NCI-H2227 treated with DMSO at 0.1 percent for 48 hours (cell line): ENCODE measurements around the gene HOXC10.

ENCODE experiments used
- DNase-seq: peaks from one replicate; lab custom pipeline; 2025; lab: John Stamatoyannopoulos, UW

HOXC10 gene

GRCh38 chr12:53965281-53966084 is 19.5 kb upstream of the HOXC10 start:
- no peak for DNase-seq

DNA sequence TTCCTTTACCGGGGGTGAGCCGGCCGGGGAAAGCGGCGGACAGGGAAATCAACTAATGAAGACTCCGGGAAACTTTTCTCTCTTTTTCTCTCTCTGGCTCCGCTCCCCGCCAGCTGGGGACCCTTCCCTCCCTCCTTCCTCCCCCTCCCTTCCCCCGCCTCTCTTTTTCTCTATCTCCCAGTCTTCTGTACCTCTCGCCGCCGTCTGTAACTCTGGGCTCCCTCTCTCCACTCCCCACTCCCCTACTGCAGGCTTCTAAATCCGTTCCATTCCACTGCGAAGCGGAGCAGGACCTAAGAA is 18.9 kb upstream of the HOXC10 start:
- DNase-seq = no peak

GRCh38 chr12:53966385-53967133 is 18.4 kb upstream of the HOXC10 start:
- no peak for DNase-seq

GRCh38 chr12:53967421-53967925 is 17.5 kb upstream of the HOXC10 start:
- DNase-seq = no peak

- no peak for DNase-seq
Observed at GRCh38 chr12:53968214-53969127, 16.5 kb upstream of the HOXC10 start.

- DNase-seq = no peak
Observed at GRCh38 chr12:53969588-53970259, 15.2 kb upstream of the HOXC10 start.

- DNase-seq = no peak
Observed at GRCh38 chr12:53970451-53970850, 14.5 kb upstream of the HOXC10 start.

- DNase-seq = no peak
Observed at GRCh38 chr12:53971129-53971528, 13.8 kb upstream of the HOXC10 start.

DNA sequence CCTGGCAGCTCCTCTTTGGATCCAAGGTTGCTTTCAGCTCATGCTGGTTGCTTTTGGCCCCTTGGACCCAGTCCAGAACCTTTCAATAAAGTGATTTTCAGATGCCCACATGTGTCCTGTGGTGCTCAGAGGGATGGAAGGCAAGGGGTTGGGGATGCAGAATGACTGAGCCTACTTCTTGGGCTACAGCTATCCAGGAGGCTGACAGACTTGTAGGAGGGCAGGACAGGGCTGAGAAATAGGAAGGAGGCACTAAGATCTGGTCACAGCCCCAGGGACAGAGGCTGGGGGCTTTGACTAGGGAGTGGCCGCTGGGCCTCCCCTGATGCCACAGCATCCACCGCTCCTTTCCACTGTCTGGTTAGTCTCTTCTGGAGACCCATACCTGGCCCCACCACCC is 13.3 kb upstream of the HOXC10 start:
- no peak for DNase-seq

GRCh38 chr12:53972152-53972702 is 12.7 kb upstream of the HOXC10 start:
- DNase-seq = no peak

GRCh38 chr12:53972722-53973235 is 12.2 kb upstream of the HOXC10 start, which contains the start of gene HOXC11:
TSS of gene HOXC11 (plus strand) at chr12:53973126. CDS start at chr12:53973242, 116 bp downstream.
- no peak for DNase-seq

DNA sequence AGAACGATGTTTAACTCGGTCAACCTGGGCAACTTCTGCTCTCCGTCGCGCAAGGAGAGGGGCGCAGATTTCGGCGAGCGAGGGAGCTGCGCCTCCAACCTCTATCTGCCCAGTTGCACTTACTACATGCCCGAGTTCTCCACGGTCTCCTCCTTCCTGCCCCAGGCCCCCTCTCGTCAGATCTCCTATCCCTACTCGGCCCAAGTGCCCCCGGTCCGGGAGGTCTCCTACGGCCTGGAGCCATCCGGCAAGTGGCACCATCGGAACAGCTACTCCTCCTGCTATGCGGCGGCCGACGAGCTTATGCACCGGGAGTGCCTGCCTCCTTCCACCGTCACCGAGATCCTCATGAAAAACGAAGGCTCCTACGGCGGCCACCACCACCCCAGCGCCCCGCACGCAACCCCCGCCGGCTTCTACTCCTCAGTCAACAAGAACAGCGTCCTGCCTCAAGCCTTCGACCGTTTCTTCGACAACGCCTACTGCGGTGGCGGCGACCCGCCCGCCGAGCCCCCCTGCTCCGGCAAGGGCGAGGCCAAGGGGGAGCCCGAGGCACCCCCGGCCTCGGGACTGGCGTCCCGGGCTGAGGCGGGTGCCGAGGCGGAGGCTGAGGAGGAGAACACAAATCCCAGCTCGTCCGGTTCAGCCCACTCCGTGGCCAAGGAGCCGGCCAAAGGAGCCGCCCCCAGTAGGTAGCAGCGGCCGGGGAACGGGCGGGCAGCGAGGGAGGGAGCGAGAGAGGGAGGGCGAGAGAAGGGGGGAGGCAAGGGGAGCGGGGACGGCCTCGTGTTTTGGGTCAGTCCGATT is 11.5 kb upstream of the HOXC10 start:
- DNase-seq = no peak

DNA sequence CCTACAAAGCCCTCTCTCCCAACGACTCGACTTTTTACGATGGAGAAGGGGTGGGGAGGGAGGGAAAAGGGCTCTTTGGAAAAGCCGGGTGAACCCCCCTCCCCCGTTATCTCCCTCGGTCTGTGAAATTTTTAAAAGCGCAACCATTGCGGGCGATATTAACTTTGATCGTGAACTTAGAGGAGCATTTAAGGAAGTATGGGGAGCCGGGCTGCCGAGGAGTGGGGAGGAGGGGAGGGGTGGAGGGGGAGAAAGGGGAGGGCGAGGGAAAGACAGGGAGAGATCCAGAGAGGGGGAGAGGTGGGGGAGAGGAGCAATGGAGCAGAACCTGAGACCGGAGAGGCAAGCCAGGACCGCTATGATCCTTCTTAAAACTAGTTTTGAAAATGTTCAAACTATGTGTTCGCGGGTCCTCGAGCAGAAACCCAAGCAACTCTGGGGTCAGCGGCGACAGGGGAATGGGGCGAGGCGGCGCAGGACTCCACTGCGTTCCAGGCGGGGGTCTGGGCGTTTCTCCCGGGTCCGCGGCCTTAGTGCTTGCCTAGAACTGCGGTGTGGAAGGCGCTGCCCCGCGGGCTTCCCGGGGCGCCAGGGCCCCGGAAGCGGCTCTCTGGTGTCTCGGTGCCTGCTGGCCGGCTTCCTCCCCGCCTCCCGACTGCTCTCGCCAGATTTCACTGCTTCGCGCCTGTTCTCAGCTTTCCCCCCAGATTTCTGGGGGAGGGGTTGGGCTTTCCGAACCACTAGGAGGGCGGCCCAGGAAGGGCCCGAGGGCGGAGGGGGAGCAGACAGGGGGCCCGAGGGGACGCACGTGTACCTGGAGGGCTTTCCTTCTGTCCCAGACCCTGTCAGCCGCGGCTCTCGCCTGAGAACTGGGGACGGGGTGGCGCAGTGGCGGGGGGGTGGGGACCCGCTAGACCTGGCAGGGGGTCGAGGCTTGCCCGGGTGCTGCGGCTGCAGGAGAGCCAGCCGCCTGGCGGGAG is 10.6 kb upstream of the HOXC10 start, which contains the start of gene HOTAIR:
HOTAIR (minus strand) TSS at position 871 of the 980 bp plus-strand sequence.
- no peak for DNase-seq

- no peak for DNase-seq
Observed at GRCh38 chr12:53975064-53975471, 9.9 kb upstream of the HOXC10 start.

GRCh38 chr12:53975479-53976152 is 9.3 kb upstream of the HOXC10 start:
- no peak for DNase-seq

DNA sequence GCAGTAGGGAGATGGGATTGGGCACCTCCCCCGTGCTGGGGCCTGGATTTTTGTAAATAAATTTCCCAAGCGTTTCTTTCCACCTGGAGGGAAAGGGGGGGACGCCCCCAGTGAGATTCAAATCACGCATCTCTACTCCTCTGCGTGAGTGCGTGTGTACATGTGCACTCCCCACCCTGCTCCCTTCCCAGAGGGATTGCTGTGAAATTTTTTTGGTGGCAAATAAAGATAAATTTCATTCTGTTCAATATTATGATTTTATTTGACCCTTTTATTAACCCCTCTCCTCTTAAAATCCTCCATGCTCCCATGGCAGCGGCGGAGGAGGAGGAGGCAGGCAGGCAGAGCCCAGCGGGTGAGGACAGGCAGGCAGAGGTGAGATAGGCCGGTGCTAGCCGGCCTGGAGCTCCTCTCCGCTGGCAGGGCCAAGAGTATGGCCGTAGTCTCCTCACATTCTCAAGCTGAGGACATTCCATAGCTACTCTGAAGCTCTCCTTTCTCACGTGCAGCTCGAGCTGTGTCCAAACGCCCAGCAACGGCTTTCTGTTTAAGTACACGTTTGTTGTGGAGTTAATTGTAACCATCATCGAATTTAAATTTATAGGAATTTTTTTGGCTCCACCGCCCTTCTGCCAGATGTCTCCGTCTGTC is 8.6 kb upstream of the HOXC10 start:
- no peak for DNase-seq

- DNase-seq = no peak
Observed at GRCh38 chr12:53976823-53977595, 7.9 kb upstream of the HOXC10 start.
